ENCODE data around the gene CNIH2. TPM values are rescaled to one million over a fixed set of nuclear protein-coding genes. Genes with fewer than 3 reads are reported as not detected.
A peak's percentile ranks its signal among the peaks of the same experiment; 100 is the strongest.

Gene CNIH2
- polyA plus RNA-seq, 1 donor from 2014 or later: 47.9 TPM

- Histone ChIP-seq H4K20me1 (ENCODE audit: insufficient read depth) (no peaks in the 10 kb centered on the region), H3K36me3 (ENCODE audit: insufficient read depth, low read length) (no peaks in the 10 kb centered on the region), H3K9me3 (ENCODE audit: low read length) (no peaks in the 10 kb centered on the region), H2AFZ (ENCODE audit: low read depth, low read length) (no peak overlapping the region), H3K27me3 (ENCODE audit: insufficient read depth, low read depth, low read length) (peaks cover 32% of the 10 kb centered on the region), H3K9ac (ENCODE audit: low read length) (peak overlapping the region; percentile 78), H3K4me2 (ENCODE audit: low read length) (no peak overlapping the region), H3K79me2 (replicated peaks; ENCODE audit: insufficient read depth, low read length) (peaks cover 8% of the 10 kb centered on the region), H3K27ac (ENCODE audit: low read length) (no peak overlapping the region), H3F3A (ENCODE audit: insufficient read depth, low read length, poor library complexity, severe bottlenecking) (no peaks in the 10 kb centered on the region), H3K9me2 (ENCODE audit: insufficient read depth, low read length) (no peaks in the 10 kb centered on the region), H3K4me3 (ENCODE audit: low read length) (peak overlapping the region; percentile 73)
- TF ChIP-seq EZH2 (IDR thresholded peaks at IDR 0.05; ENCODE audit: borderline replicate concordance, insufficient read depth, low read length, poor library complexity, severe bottlenecking) (no peak), EP300 (conservative IDR thresholded peaks at IDR 0.05; ENCODE audit: poor library complexity, severe bottlenecking) (no peak), REST (IDR thresholded peaks at IDR 0.05; ENCODE audit: borderline replicate concordance) (no peak), CTCF (IDR thresholded peaks at IDR 0.05; ENCODE audit: poor library complexity, severe bottlenecking) (no peak), SMC3 (conservative IDR thresholded peaks at IDR 0.05; ENCODE audit: poor library complexity) (no peak), MXI1 (conservative IDR thresholded peaks at IDR 0.05; ENCODE audit: poor library complexity, severe bottlenecking) (no peak), RAD21 (conservative IDR thresholded peaks at IDR 0.05) (no peak), POLR2AphosphoS5 (IDR thresholded peaks at IDR 0.05) (no peak), TAF1 (IDR thresholded peaks at IDR 0.05; ENCODE audit: low read depth) (no peak)
Measured at GRCh38 chr11:66292543-66293332, 14.8 kb downstream of the CNIH2 start.

- TF ChIP-seq RAD21 (conservative IDR thresholded peaks at IDR 0.05): no peak
- TF ChIP-seq SMC3 (conservative IDR thresholded peaks at IDR 0.05; ENCODE audit: poor library complexity): no peak
- no peak for TF ChIP-seq REST (IDR thresholded peaks at IDR 0.05; ENCODE audit: borderline replicate concordance)
- TF ChIP-seq EZH2 (IDR thresholded peaks at IDR 0.05; ENCODE audit: borderline replicate concordance, insufficient read depth, low read length, poor library complexity, severe bottlenecking): no peak
- no peak for TF ChIP-seq CTCF (IDR thresholded peaks at IDR 0.05; ENCODE audit: poor library complexity, severe bottlenecking)
- TF ChIP-seq POLR2AphosphoS5 (IDR thresholded peaks at IDR 0.05): no peak
- no peak for TF ChIP-seq EP300 (conservative IDR thresholded peaks at IDR 0.05; ENCODE audit: poor library complexity, severe bottlenecking)
- TF ChIP-seq TAF1 (IDR thresholded peaks at IDR 0.05; ENCODE audit: low read depth): no peak
- no peak for TF ChIP-seq MXI1 (conservative IDR thresholded peaks at IDR 0.05; ENCODE audit: poor library complexity, severe bottlenecking)
- H3K4me3 ChIP-seq (ENCODE audit: low read length): no peak overlapping the region
- H3K27me3 ChIP-seq (ENCODE audit: insufficient read depth, low read depth, low read length): peaks cover 32% of the 10 kb centered on the region
Measured at GRCh38 chr11:66293352-66293751, 15.4 kb downstream of the CNIH2 start.

More at GRCh38 chr11:66293352-66293751, 15.4 kb downstream of the CNIH2 start:
- no peaks in the 10 kb centered on the region for H3K36me3 ChIP-seq (ENCODE audit: insufficient read depth, low read length)
- H3K79me2 ChIP-seq (replicated peaks; ENCODE audit: insufficient read depth, low read length): peaks cover 2% of the 10 kb centered on the region
- no peak overlapping the region for H3K9ac ChIP-seq (ENCODE audit: low read length)
- H2AFZ ChIP-seq (ENCODE audit: low read depth, low read length): no peak overlapping the region
- H3K27ac ChIP-seq (ENCODE audit: low read length): no peak overlapping the region
- H3F3A ChIP-seq (ENCODE audit: insufficient read depth, low read length, poor library complexity, severe bottlenecking): no peaks in the 10 kb centered on the region
- H4K20me1 ChIP-seq (ENCODE audit: insufficient read depth): no peaks in the 10 kb centered on the region
- no peaks in the 10 kb centered on the region for H3K9me3 ChIP-seq (ENCODE audit: low read length)
- no peak overlapping the region for H3K4me2 ChIP-seq (ENCODE audit: low read length)
- H3K9me2 ChIP-seq (ENCODE audit: insufficient read depth, low read length): no peaks in the 10 kb centered on the region

All from neural cell (in vitro differentiated cells).